Endothelial cell of umbilical vein (primary cell): ENCODE results near the gene TFAP2E. TPM values are rescaled to one million over a fixed set of nuclear protein-coding genes. Genes with fewer than 3 reads are reported as not detected.

Experiments used
- BruUV-seq: library from RNA; stranded (reverse); fragments of 400-500 nt; replicated peaks from 2 replicates; lab custom pipeline; 2021; lab: Mats Ljungman, UMichigan
- CTCF ChIA-PET: fragments of 300-600, 350-600 bp; sonication (Branson Sonifier 250); formaldehyde crosslinking; loops from one replicate; lab custom pipeline; 2021; ENCODE audit warnings: antibody characterized with exemption, inconsistent platforms; lab: Charles Lee
- POLR2A ChIA-PET: fragments of 300-600, 350-600 bp; sonication (Branson Sonifier 250); formaldehyde crosslinking; loops from one replicate; lab custom pipeline; 2021; ENCODE audit warnings: antibody characterized with exemption, inconsistent platforms; lab: Charles Lee
- DNase-seq: peaks from one replicate; pipeline ENCODE4 v3.0.0-alpha.2; 2011; ENCODE audit warnings: low read depth, low spot score
- FAIRE-seq: peaks from 2 replicates; lab custom pipeline; 2011; peaks lifted over from hg19 to GRCh38; lab: Jason Lieb, UNC
- H2AFZ ChIP-seq: 2 replicates; pipeline ENCODE4 v1.6.0; 2012; ENCODE audit warnings: low read depth, low read length, control low read depth, inconsistent platforms
- H3K27ac ChIP-seq: 2 replicates; pipeline ENCODE4 v1.5.1; 2011; ENCODE audit warnings: low read depth, mild to moderate bottlenecking, control low read depth, low read length, moderate library complexity; ENCODE audit not compliant: insufficient read depth
- H3K27me3 ChIP-seq, 2 experiments: 2 replicates each; pipeline versions ENCODE4 v1.6.0 to v1.6.1; 2011; ENCODE audit warnings: low read length in 2 of 2, mixed read lengths in 1 of 2; ENCODE audit not compliant: control insufficient read depth in 2 of 2, insufficient read depth in 2 of 2
- H3K36me3 ChIP-seq, 2 experiments: 2 replicates in 1 of 2; 3 replicates in 1 of 2; pipeline ENCODE4 v1.5.1; 2011; ENCODE audit warnings: low read length in 2 of 2, mild to moderate bottlenecking in 1 of 2, moderate library complexity in 1 of 2; ENCODE audit not compliant: control insufficient read depth in 2 of 2, insufficient read depth in 2 of 2; ENCODE audit errors: extremely low read depth in 1 of 2
- H3K4me1 ChIP-seq: 3 replicates; pipeline ENCODE4 v1.5.1; 2011; ENCODE audit warnings: mild to moderate bottlenecking, low read length; ENCODE audit not compliant: control insufficient read depth, insufficient read depth; ENCODE audit errors: extremely low read depth
- H3K4me2 ChIP-seq: 2 replicates; pipeline ENCODE4 v1.6.1; 2011; ENCODE audit warnings: low read length, control low read depth, mixed read lengths; ENCODE audit not compliant: insufficient read depth
- H3K4me3 ChIP-seq, 3 experiments: fragments of 200-600 bp in 1 of 3; sonication (generic), shearing (Covaris generic) in 1 of 3; replicated peaks in 1 of 3; 2 replicates each; pipeline ENCODE4 v1.5.1; 2011 to 2016; ENCODE audit warnings: control low read depth in 3 of 3, low read length in 3 of 3, mild to moderate bottlenecking in 2 of 3, inconsistent platforms in 1 of 3, low read depth in 1 of 3, moderate library complexity in 1 of 3; ENCODE audit not compliant: insufficient read depth in 1 of 3
- H3K79me2 ChIP-seq: 2 replicates; pipeline ENCODE4 v1.6.0; 2012; ENCODE audit warnings: low read length, inconsistent platforms; ENCODE audit not compliant: control insufficient read depth, insufficient read depth
- H3K9ac ChIP-seq: replicated peaks from 2 replicates; pipeline ENCODE3; 2011; ENCODE audit warnings: low read length, control low read depth; ENCODE audit not compliant: insufficient read depth; ENCODE audit errors: extremely low read depth
- H3K9me1 ChIP-seq: replicated peaks from 3 replicates; pipeline ENCODE4 v1.6.0; 2011; ENCODE audit warnings: mild to moderate bottlenecking, low read length; ENCODE audit not compliant: control insufficient read depth, insufficient read depth; ENCODE audit errors: extremely low read depth
- H3K9me3 ChIP-seq: replicated peaks from 2 replicates; pipeline ENCODE4 v1.5.1; 2012; ENCODE audit warnings: low read length, inconsistent platforms; ENCODE audit not compliant: control insufficient read depth, insufficient read depth
- H4K20me1 ChIP-seq: replicated peaks from 2 replicates; pipeline ENCODE3; 2011; ENCODE audit warnings: mild to moderate bottlenecking, low read length; ENCODE audit not compliant: control insufficient read depth, insufficient read depth; ENCODE audit errors: extremely low read depth
- CTCF ChIP-seq, 2 donors: IDR thresholded peaks; 1 replicate in 1 of 2; 2 replicates in 1 of 2; pipeline ENCODE4 v1.5.1; 2011; ENCODE audit warnings: low read length in 2 of 2, mild to moderate bottlenecking in 2 of 2, moderate library complexity in 2 of 2, control low read depth in 1 of 2, inconsistent platforms in 1 of 2, low read depth in 1 of 2; ENCODE audit not compliant: insufficient read depth in 1 of 2; ENCODE audit errors: extremely low read depth in 1 of 2
- EZH2 ChIP-seq: IDR thresholded peaks from 2 replicates; pipeline ENCODE4 v1.6.1; 2012; ENCODE audit warnings: borderline replicate concordance, low read depth, mild to moderate bottlenecking, moderate library complexity, low read length, inconsistent platforms; ENCODE audit not compliant: severe bottlenecking
- FOS ChIP-seq: IDR thresholded peaks from 2 replicates; pipeline ENCODE4 v1.6.1; 2011; ENCODE audit warnings: mild to moderate bottlenecking, low read length, moderate library complexity, borderline replicate concordance; ENCODE audit not compliant: insufficient read depth
- GATA2 ChIP-seq: IDR thresholded peaks from 2 replicates; pipeline ENCODE4 v1.7.0; 2011; ENCODE audit warnings: low read depth, mild to moderate bottlenecking, moderate library complexity, mixed read lengths, low read length; ENCODE audit not compliant: insufficient read length, insufficient read depth
- MAX ChIP-seq: IDR thresholded peaks from 2 replicates; pipeline ENCODE4 v1.6.1; 2011; ENCODE audit not compliant: insufficient read depth, insufficient read length
- POLR2A ChIP-seq: IDR thresholded peaks from 2 replicates; pipeline ENCODE4 v1.6.1; 2012; ENCODE audit warnings: low read depth, mild to moderate bottlenecking, control low read depth, low read length
- dilution Hi-C: fragments of 300-500 bp; cut with MboI; formaldehyde crosslinking; loops from one replicate; pipeline ENCODE4 v1.15.0; 2019; ENCODE audit warnings: low sequenced_read_pairs; ENCODE audit not compliant: extremely low pct_ligation_motif_present
- intact Hi-C: fragments of 100-400 bp; cut with micrococcal nuclease; formaldehyde crosslinking; loops from one replicate; pipeline ENCODE4 v1.10.0; 2022
- polyA plus RNA-seq, 4 experiments: library from polyadenylated mRNA; depleted of rRNA in 3 of 4; stranded (reverse) in 3 of 4; unstranded in 1 of 4; fragments of >200 nt; gene quantifications; 2 replicates each; pipeline versions ENCODE4 v1.2.1 to v1.2.3, GENCODE V29; 2011 to 2012; ENCODE audit warnings: missing spikeins in 1 of 4
- total RNA-seq: library from RNA; stranded (reverse); gene quantifications from 2 replicates; pipeline ENCODE4 v1.2.3, GENCODE V29; 2021

TFAP2E gene
- total and polyA plus RNA-seq, 2 donors (not counting 3 experiments of a cell fraction or from before 2014, with no cell fraction given) = 0.06 TPM; not detected in 1

GRCh38 chr1:35535243-35535642 lies 37.9 kb upstream of the TFAP2E start:
- Histone ChIP-seq H3K4me3 (no peak overlapping the region), H3K9me3 (no peaks in the 10 kb centered on the region), H3K36me3 (peaks cover 0 to 5% of the 10 kb centered on the region in 2 experiments), H3K27me3 (no peaks in the 10 kb centered on the region), H4K20me1 (peaks cover 3% of the 10 kb centered on the region), H3K9ac (no peak overlapping the region), H3K79me2 (no peaks in the 10 kb centered on the region), H3K27ac (no peak overlapping the region), H3K4me2 (no peak overlapping the region), H3K9me1 (no peaks in the 10 kb centered on the region), H2AFZ (no peak overlapping the region), H3K4me1 (no peaks in the 10 kb centered on the region)
- POLR2A ChIA-PET = interaction anchor here (0.6 kb wide), 1 partner anchor 256 kb away, joined by 4 read pairs; no protein-coding TSS in a partner anchor
- no peak for FAIRE-seq
- TF ChIP-seq GATA2 = no peak
- TF ChIP-seq FOS = no peak
- TF ChIP-seq EZH2 = no peak
- no peak for TF ChIP-seq CTCF (IDR thresholded peaks at IDR 0.05; ENCODE audit: extremely low read depth in 1 of 2, insufficient read depth in 1 of 2, low read depth in 1 of 2, low read length in 2 of 2)
- no peak for TF ChIP-seq POLR2A
- TF ChIP-seq MAX = no peak
- intact Hi-C loops = no loop called here
- CTCF ChIA-PET = interaction anchor here (1.0 to 1.8 kb wide), 5 partner anchors 30 to 181 kb away, joined by 3 to 10 read pairs (median 6); no protein-coding TSS in a partner anchor
- dilution Hi-C loops = no loop called here
- DNase-seq = no peak
- BruUV-seq = no TSS peak
